ENCODE results near the gene GNAQ. TPM values are rescaled to one million over a fixed set of nuclear protein-coding genes. Genes with fewer than 3 reads are reported as not detected.

Gene GNAQ
- total and polyA plus RNA-seq, 12 donors: 5.4 to 19.8 (median 13.2) TPM

GRCh38 chr9:78046112-78046511 is 14.5 kb upstream of the GNAQ start:
- TF ChIP-seq CTCF (IDR thresholded peaks at IDR 0.05): no peak
- no peak for DNase-seq
- intact Hi-C loops (cut with DNase I): no loop called here

GRCh38 chr9:78044886-78045285 is 13.3 kb upstream of the GNAQ start:
- ATAC-seq: no peak
- H3K27ac ChIP-seq: no peak overlapping the region
- peaks cover 0 to 7% (median 0%) of the 10 kb centered on the region in 7 donors for H3K27me3 ChIP-seq
- H3K4me3 ChIP-seq: no peak overlapping the region
- intact Hi-C loops (cut with DNase I): no loop called here
- no peaks in the 10 kb centered on the region for H3K4me1 ChIP-seq
- WGBS, 2 donors: 68 to 84% methylated on average over 4 of the region's 4 CpGs
- no peak for TF ChIP-seq CTCF (IDR thresholded peaks at IDR 0.05)
- DNase-seq: no peak
- no peaks in the 10 kb centered on the region for H3K36me3 ChIP-seq
- H3K9me3 ChIP-seq: no peaks in the 10 kb centered on the region

More at GRCh38 chr9:78046112-78046511, 14.5 kb upstream of the GNAQ start:
- no peaks in the 10 kb centered on the region for H3K36me3 ChIP-seq
- no peak overlapping the region for H3K27ac ChIP-seq
- no peaks in the 10 kb centered on the region for H3K4me1 ChIP-seq
- ATAC-seq: no peak
- no peak overlapping the region for H3K4me3 ChIP-seq
- peaks cover 0 to 7% (median 0%) of the 10 kb centered on the region in 7 donors for H3K27me3 ChIP-seq
- no peaks in the 10 kb centered on the region for H3K9me3 ChIP-seq

GRCh38 chr9:78044189-78044588 is 12.6 kb upstream of the GNAQ start:
- Histone ChIP-seq H3K27me3 (peaks cover 0 to 7% (median 0%) of the 10 kb centered on the region in 7 donors), H3K36me3 (no peaks in the 10 kb centered on the region), H3K4me1 (peaks cover 0 to under 1% (median 0%) of the 10 kb centered on the region in 9 donors), H3K27ac (no peak overlapping the region), H3K4me3 (no peak overlapping the region), H3K9me3 (no peaks in the 10 kb centered on the region)
- 88 to 90% methylated on average over 4 of the region's 4 CpGs for WGBS, 2 donors
- ATAC-seq (no peak), DNase-seq (no peak)
- intact Hi-C loops (cut with DNase I): no loop called here
- TF ChIP-seq CTCF (IDR thresholded peaks at IDR 0.05): no peak

GRCh38 chr9:78041971-78042370 is 10.4 kb upstream of the GNAQ start:
- Histone ChIP-seq H3K27me3 (peaks cover 0 to 4% (median 0%) of the 10 kb centered on the region in 7 donors), H3K27ac (no peak overlapping the region), H3K4me3 (no peak overlapping the region), H3K4me1 (peaks cover 0 to 8% (median 0%) of the 10 kb centered on the region in 9 donors), H3K9me3 (no peaks in the 10 kb centered on the region), H3K36me3 (no peaks in the 10 kb centered on the region)
- intact Hi-C loops (cut with DNase I): no loop called here
- DNase-seq (no peak), ATAC-seq (no peak)
- WGBS, 2 donors: 89 to 93% methylated on average over 2 of the region's 2 CpGs
- no peak for TF ChIP-seq CTCF (IDR thresholded peaks at IDR 0.05)
